Measurements from ENCODE around the gene STAB1.

- TF ChIP-seq EZH2 (IDR thresholded peaks at IDR 0.05; ENCODE audit: insufficient read depth, poor library complexity, severe bottlenecking): no peak
- no peak for TF ChIP-seq EZH2phosphoT487 (IDR thresholded peaks at IDR 0.05; ENCODE audit: insufficient read depth, low read depth)
These were observed 27.6 kb downstream of the STAB1 start for GRCh38 chr3:52522651-52523251.
